Hematopoietic multipotent progenitor cell (in vitro differentiated cells): ENCODE measurements around the gene FUNDC2. TPM values are rescaled to one million over a fixed set of nuclear protein-coding genes. Genes with fewer than 3 reads are reported as not detected.

Source experiments
- DNase-seq, 3 donors: peaks; one replicate each; pipeline ENCODE4 v3.0.0-alpha.2; 2011 to 2015; ENCODE audit warnings: low read depth in 2 of 3, low spot score in 2 of 3
- total RNA-seq: library from RNA; depleted of rRNA; stranded (reverse); fragments of >200 nt; gene quantifications from one replicate; pipeline ENCODE4 v1.2.3, GENCODE V29; 2012

Gene FUNDC2
- total RNA-seq, 1 donor, result 24.5 TPM

DNA sequence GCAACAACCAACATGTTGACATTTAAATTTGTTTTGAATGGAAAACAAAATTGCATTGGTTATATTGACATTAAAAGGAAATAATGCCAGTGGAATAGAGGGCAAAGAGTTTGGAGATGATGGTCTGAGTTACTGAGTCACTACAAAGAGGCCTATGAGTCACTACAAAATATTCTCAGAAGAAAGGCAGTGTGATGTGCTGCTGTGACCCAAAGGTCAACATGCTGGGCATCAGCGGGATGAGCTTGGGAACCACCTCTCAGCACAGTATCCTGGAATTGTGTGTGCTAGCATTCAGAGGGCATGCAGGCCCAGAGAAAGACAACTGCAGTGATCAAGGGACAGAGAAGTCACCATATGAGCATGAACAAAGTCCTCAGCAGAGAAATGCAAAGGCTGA, 41.5 kb downstream of the FUNDC2 start:
- DNase-seq, result no peak

- no peak for DNase-seq
These were observed 42.8 kb downstream of the FUNDC2 start for GRCh38 chrX:155069414-155069813.

DNA sequence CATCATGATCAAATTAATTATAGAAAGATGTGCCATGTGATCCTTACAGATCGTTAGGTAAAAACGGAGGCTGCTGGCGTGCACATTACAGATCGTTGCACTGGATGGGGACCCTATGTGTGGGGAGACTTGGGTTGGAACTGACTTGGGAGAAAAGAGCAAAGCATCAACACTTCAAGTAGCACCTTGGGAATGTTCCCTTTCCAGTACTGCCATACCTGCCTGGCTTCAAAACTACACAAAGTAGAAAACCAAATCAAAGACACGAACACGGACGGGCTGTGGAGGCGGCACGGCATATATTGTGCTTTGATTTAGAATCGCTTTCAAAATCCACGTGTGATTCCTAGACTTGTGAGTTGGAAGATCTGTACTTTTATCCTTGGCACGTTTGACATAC, 43.4 kb downstream of the FUNDC2 start:
- peak in 1 of 3 donors; percentile 2 for DNase-seq

DNA sequence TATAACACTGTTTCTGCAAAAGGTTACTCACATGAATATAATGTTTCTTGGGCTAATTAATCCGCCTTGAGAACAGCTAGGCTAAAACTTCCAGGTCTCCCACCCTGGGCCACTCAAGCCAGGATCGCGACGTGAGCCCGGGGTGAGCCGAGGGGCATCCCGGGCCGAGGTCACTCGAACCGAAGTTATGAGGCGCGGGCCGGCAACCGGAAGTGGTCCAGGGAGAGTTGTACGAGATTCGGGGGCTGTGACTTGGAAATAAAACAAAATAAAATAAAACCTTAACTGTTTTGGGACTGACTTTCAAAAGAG, 44.0 kb downstream of the FUNDC2 start:
- peak in 1 of 3 donors; percentile 18 for DNase-seq

- peak; percentile 47 to 75 (median 74) for DNase-seq
These were observed 44.5 kb downstream of the FUNDC2 start, which contains the start of the genes BRCC3, CMC4 and MTCP1 for GRCh38 chrX:155070975-155071693. BRCC3 (plus strand) TSS chrX:155071508; CDS start chrX:155071528, 20 bp downstream. CMC4 (minus strand) TSS chrX:155071136; CDS start chrX:155064023, 7,113 bp downstream. MTCP1 (minus strand) TSS chrX:155071136; CDS start chrX:155066010, 5,126 bp downstream.

- DNase-seq, result peak in 1 of 3 donors; percentile 34
These were observed 45.1 kb downstream of the FUNDC2 start for GRCh38 chrX:155071694-155072280.

DNA sequence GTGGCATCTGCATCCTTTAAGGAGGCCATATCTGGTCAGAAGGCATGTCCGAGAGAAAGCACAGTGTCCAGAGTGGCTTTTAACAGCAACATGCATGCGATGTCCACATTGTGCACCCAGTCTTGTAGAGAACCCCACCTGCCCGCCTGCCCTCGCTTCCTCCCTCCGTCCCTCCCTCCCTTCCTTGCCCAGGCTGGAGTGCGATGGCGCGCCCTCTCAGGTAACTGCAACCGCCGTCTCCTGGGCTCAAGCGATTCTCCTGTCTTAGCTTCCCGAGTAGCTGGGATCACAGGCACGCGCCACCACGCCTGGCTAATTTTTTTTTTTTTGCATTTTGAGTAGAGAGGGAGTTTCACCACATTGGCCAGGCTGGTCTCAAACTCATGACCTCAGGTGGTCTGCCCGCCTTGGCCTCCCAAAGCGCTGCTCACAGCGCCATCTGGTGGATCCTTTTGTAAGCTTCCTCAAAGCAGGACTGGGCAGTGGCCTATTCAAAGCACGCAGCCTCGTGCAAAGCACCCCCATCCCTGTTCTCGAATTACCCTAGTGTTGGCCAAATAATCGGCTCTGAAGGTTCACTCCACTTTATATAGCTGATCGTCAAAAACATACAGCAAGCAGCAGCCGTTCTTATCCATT, 59.7 kb downstream of the FUNDC2 start:
- DNase-seq, result peak in 2 of 3 donors; percentile 29 to 58

DNA sequence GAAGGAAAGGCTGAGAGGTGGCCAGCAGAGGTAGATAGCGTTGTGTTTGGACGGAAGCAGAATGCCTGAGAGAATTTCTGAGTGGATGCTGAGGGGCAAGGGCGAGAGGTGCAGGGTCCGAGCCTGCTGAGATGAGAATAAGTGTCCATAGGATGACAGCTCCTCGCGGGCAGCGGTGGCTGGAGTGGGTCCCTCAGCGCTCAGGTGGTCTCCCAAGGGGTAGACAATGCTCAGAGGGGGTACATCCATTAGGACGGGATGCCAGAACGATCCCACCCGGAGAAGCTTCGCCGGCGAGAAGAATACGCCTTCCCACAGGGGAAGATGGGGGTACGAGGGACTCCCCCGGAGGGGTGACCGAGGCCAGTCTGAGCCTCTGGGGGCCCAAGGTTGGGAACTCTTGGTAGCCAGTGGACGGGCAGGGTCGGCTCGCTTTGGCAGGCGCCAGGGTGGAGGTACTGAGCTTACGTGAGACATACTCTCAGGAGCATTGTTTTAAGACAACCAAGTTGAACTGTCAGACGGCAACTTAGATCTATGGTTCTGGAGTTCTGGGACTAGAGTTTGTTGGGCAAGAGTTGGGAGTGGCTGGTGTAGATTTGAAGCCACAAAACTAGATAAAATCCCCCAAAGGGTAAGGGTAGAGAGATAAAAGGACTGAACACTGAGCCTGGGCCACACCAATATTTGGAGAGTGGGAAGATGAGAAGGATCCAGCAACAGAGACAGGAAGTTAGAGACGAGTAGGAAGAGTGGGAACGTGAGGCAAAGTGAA, 60.5 kb downstream of the FUNDC2 start:
- no peak for DNase-seq

- DNase-seq, result peak in 2 of 3 donors; percentile 34 to 52
These were observed 67.9 kb downstream of the FUNDC2 start for GRCh38 chrX:155094468-155095061.

- DNase-seq, result no peak
These were observed 79.3 kb downstream of the FUNDC2 start for GRCh38 chrX:155105919-155106318.

GRCh38 chrX:155108427-155108826, 81.8 kb downstream of the FUNDC2 start:
- DNase-seq, result no peak

Other genes with a start within 250 kb of the FUNDC2 start
- gene MPP1, start 221.4 kb upstream of the FUNDC2 start, total RNA-seq, result 154 TPM
- gene SMIM9, start 192.2 kb upstream of the FUNDC2 start, total RNA-seq, result not detected
- gene F8A1, start 140.5 kb upstream of the FUNDC2 start, total RNA-seq, result 6.7 TPM
- gene F8, start 4.1 kb upstream of the FUNDC2 start, total RNA-seq, result 1.1 TPM
- gene CMC4, start 44.3 kb downstream of the FUNDC2 start, total RNA-seq, result 4.8 TPM
- gene MTCP1, start 44.3 kb downstream of the FUNDC2 start, total RNA-seq, result 3.2 TPM
- gene BRCC3, start 44.7 kb downstream of the FUNDC2 start, total RNA-seq, result 8.1 TPM
- 8.6 TPM for gene VBP1, start 189.6 kb downstream of the FUNDC2 start, total RNA-seq
- gene RAB39B, start 237.6 kb downstream of the FUNDC2 start, total RNA-seq, result 3.2 TPM